Memory B cell (primary cell): ENCODE data around the gene MESD.
A peak's percentile ranks its signal among the peaks of the same experiment; 100 is the strongest.

Experiments used
- ATAC-seq: fragments of 150-1000 bp; cut with Tn5 transposase; 2 replicates; pipeline ENCODE4 v1.10.0; 2021; ENCODE audit warnings: low read depth, mild to moderate bottlenecking, moderate library complexity
- DNase-seq, 2 donors: peaks; one replicate each; pipeline ENCODE4 v3.0.0; 2022; ENCODE audit warnings: low spot score in 2 of 2
- H3K27ac Mint-ChIP-seq: one replicate; pipeline ENCODE4 v1.8.0; 2022; ENCODE audit warnings: mild to moderate bottlenecking, moderate library complexity, mixed read lengths
- H3K27me3 Mint-ChIP-seq: one replicate; pipeline ENCODE4 v1.8.0; 2022; ENCODE audit warnings: mixed read lengths
- H3K36me3 Mint-ChIP-seq: one replicate; pipeline ENCODE4 v1.8.0; 2022; ENCODE audit warnings: mild to moderate bottlenecking, mixed read lengths
- H3K4me1 Mint-ChIP-seq: one replicate; pipeline ENCODE4 v1.8.0; 2022; ENCODE audit warnings: mixed read lengths
- H3K4me3 Mint-ChIP-seq: one replicate; pipeline ENCODE4 v1.8.0; 2022; ENCODE audit warnings: mild to moderate bottlenecking, moderate library complexity, mixed read lengths
- H3K9me3 Mint-ChIP-seq: one replicate; pipeline ENCODE4 v1.8.0; 2022; ENCODE audit warnings: mixed read lengths

The MESD gene

GRCh38 chr15:80989518-80990478 lies at the start of gene MESD:
TSS of gene MESD (minus strand) at chr15:80989819. CDS start at chr15:80989791, 28 bp downstream.
- Mint-ChIP-seq H3K4me1 (peaks cover 35% of the 10 kb centered on the region), H3K27me3 (no peaks in the 10 kb centered on the region), H3K36me3 (peaks cover 7% of the 10 kb centered on the region), H3K4me3 (peak within 1 kb of the TSS; percentile 100), H3K27ac (peak within 1 kb of the TSS; percentile 98), H3K9me3 (no peaks in the 10 kb centered on the region)
- ATAC-seq (peak; percentile 96), DNase-seq (peak; percentile 85 to 91)

- H3K4me1 Mint-ChIP-seq = peaks cover 8% of the 10 kb centered on the region
- DNase-seq (no peak), ATAC-seq (no peak)
- H3K27me3 Mint-ChIP-seq = no peaks in the 10 kb centered on the region
- H3K9me3 Mint-ChIP-seq = no peaks in the 10 kb centered on the region
- H3K4me3 Mint-ChIP-seq = no peak overlapping the region
- H3K27ac Mint-ChIP-seq = no peak overlapping the region
- no peaks in the 10 kb centered on the region for H3K36me3 Mint-ChIP-seq
These were observed 49.5 kb upstream of the MESD start for GRCh38 chr15:81038975-81039607.

- ATAC-seq (no peak), DNase-seq (no peak)
- Mint-ChIP-seq H3K4me1 (peaks cover 8% of the 10 kb centered on the region), H3K27ac (no peak overlapping the region), H3K27me3 (no peaks in the 10 kb centered on the region), H3K4me3 (no peak overlapping the region), H3K36me3 (no peaks in the 10 kb centered on the region), H3K9me3 (no peaks in the 10 kb centered on the region)
These were observed 48.5 kb upstream of the MESD start for GRCh38 chr15:81037952-81038743.

- Mint-ChIP-seq H3K36me3 (no peaks in the 10 kb centered on the region), H3K4me3 (no peak overlapping the region), H3K4me1 (peaks cover 10% of the 10 kb centered on the region), H3K27me3 (no peaks in the 10 kb centered on the region), H3K9me3 (peaks cover 2% of the 10 kb centered on the region), H3K27ac (no peak overlapping the region)
- no peak for ATAC-seq
- no peak for DNase-seq
These were observed 43.9 kb upstream of the MESD start for GRCh38 chr15:81033508-81033907.

GRCh38 chr15:81032818-81033217 lies 43.2 kb upstream of the MESD start:
- no peak for ATAC-seq

GRCh38 chr15:81032355-81032754 lies 42.7 kb upstream of the MESD start:
- Mint-ChIP-seq H3K36me3 (no peaks in the 10 kb centered on the region), H3K9me3 (peaks cover 2% of the 10 kb centered on the region), H3K4me1 (peaks cover 10% of the 10 kb centered on the region), H3K27ac (no peak overlapping the region), H3K4me3 (no peak overlapping the region), H3K27me3 (no peaks in the 10 kb centered on the region)
- ATAC-seq = no peak
- no peak for DNase-seq

More at GRCh38 chr15:81032818-81033217, 43.2 kb upstream of the MESD start:
- Mint-ChIP-seq H3K27me3 (no peaks in the 10 kb centered on the region), H3K4me1 (peaks cover 10% of the 10 kb centered on the region), H3K4me3 (no peak overlapping the region), H3K27ac (no peak overlapping the region), H3K9me3 (peaks cover 2% of the 10 kb centered on the region), H3K36me3 (no peaks in the 10 kb centered on the region)
- DNase-seq = no peak

- Mint-ChIP-seq H3K4me3 (no peak overlapping the region), H3K4me1 (peaks cover 10% of the 10 kb centered on the region), H3K27me3 (no peaks in the 10 kb centered on the region), H3K36me3 (no peaks in the 10 kb centered on the region), H3K27ac (no peak overlapping the region), H3K9me3 (peaks cover 2% of the 10 kb centered on the region)
- DNase-seq (no peak), ATAC-seq (no peak)
These were observed 41.6 kb upstream of the MESD start for GRCh38 chr15:81031203-81031602.

- Mint-ChIP-seq H3K4me3 (no peak overlapping the region), H3K9me3 (peaks cover 2% of the 10 kb centered on the region), H3K36me3 (no peaks in the 10 kb centered on the region), H3K4me1 (peaks cover 8% of the 10 kb centered on the region), H3K27ac (no peak overlapping the region), H3K27me3 (no peaks in the 10 kb centered on the region)
- DNase-seq = no peak
- ATAC-seq = no peak
These were observed 40.7 kb upstream of the MESD start for GRCh38 chr15:81030301-81030750.

GRCh38 chr15:81029414-81030300 lies 40.0 kb upstream of the MESD start:
- ATAC-seq = no peak
- H3K4me3 Mint-ChIP-seq = no peak overlapping the region
- H3K4me1 Mint-ChIP-seq = peaks cover 11% of the 10 kb centered on the region
- no peaks in the 10 kb centered on the region for H3K36me3 Mint-ChIP-seq
- H3K27me3 Mint-ChIP-seq = no peaks in the 10 kb centered on the region
- no peak for DNase-seq
- no peak overlapping the region for H3K27ac Mint-ChIP-seq
- peaks cover 2% of the 10 kb centered on the region for H3K9me3 Mint-ChIP-seq

- ATAC-seq (no peak), DNase-seq (no peak)
- no peaks in the 10 kb centered on the region for H3K36me3 Mint-ChIP-seq
- H3K9me3 Mint-ChIP-seq = peaks cover 2% of the 10 kb centered on the region
- H3K27me3 Mint-ChIP-seq = no peaks in the 10 kb centered on the region
- no peak overlapping the region for H3K4me3 Mint-ChIP-seq
- H3K4me1 Mint-ChIP-seq = peaks cover 27% of the 10 kb centered on the region
- no peak overlapping the region for H3K27ac Mint-ChIP-seq
These were observed 37.4 kb upstream of the MESD start for GRCh38 chr15:81026836-81027599.

GRCh38 chr15:81025721-81026370 lies 36.2 kb upstream of the MESD start:
- Mint-ChIP-seq H3K36me3 (no peaks in the 10 kb centered on the region), H3K4me3 (no peak overlapping the region), H3K4me1 (peaks cover 27% of the 10 kb centered on the region), H3K27me3 (no peaks in the 10 kb centered on the region), H3K9me3 (peaks cover 2% of the 10 kb centered on the region), H3K27ac (no peak overlapping the region)
- ATAC-seq = no peak
- no peak for DNase-seq

GRCh38 chr15:81024936-81025335 lies 35.3 kb upstream of the MESD start:
- Mint-ChIP-seq H3K36me3 (no peaks in the 10 kb centered on the region), H3K4me3 (no peak overlapping the region), H3K27ac (peak overlapping the region; percentile 70), H3K4me1 (peaks cover 23% of the 10 kb centered on the region), H3K9me3 (peaks cover 2% of the 10 kb centered on the region), H3K27me3 (no peaks in the 10 kb centered on the region)
- ATAC-seq (no peak), DNase-seq (no peak)
